Measurements from ENCODE around the gene SGMS1.

SGMS1 gene

GRCh38 chr10:50636618-50637579 is 13.1 kb upstream of the SGMS1 start:
- peak; percentile 87 for DNase-seq (ENCODE audit: low spot score)

GRCh38 chr10:50635286-50635685 is 11.5 kb upstream of the SGMS1 start:
- no peak for DNase-seq (ENCODE audit: low spot score)

- no peak for DNase-seq (ENCODE audit: low spot score)
These were observed 10.7 kb upstream of the SGMS1 start for GRCh38 chr10:50634479-50634878.

- DNase-seq (ENCODE audit: low spot score): no peak
These were observed 7.3 kb upstream of the SGMS1 start for GRCh38 chr10:50631052-50631451.

- peak; percentile 72 for DNase-seq (ENCODE audit: low spot score)
These were observed 5.9 kb upstream of the SGMS1 start for GRCh38 chr10:50629495-50630122.

- no peak for DNase-seq (ENCODE audit: low spot score)
These were observed 4.1 kb upstream of the SGMS1 start for GRCh38 chr10:50627896-50628295.

- no peak for DNase-seq (ENCODE audit: low spot score)
These were observed 3.7 kb upstream of the SGMS1 start for GRCh38 chr10:50627443-50627842.

GRCh38 chr10:50625649-50626132 is 1.9 kb upstream of the SGMS1 start:
- DNase-seq (ENCODE audit: low spot score): no peak

GRCh38 chr10:50624866-50625501 is 1.2 kb upstream of the SGMS1 start:
- DNase-seq (ENCODE audit: low spot score): peak; percentile 53

- DNase-seq (ENCODE audit: low spot score): peak; percentile 94
These were observed 683 bp upstream of the SGMS1 start for GRCh38 chr10:50624413-50624865.

GRCh38 chr10:50622706-50623662 is 772 bp downstream of the SGMS1 start:
- DNase-seq (ENCODE audit: low spot score): peak; percentile 29

- DNase-seq (ENCODE audit: low spot score): peak; percentile 56
These were observed 1.6 kb downstream of the SGMS1 start for GRCh38 chr10:50621968-50622705.

GRCh38 chr10:50620899-50621298 is 2.9 kb downstream of the SGMS1 start:
- DNase-seq (ENCODE audit: low spot score): no peak

- DNase-seq (ENCODE audit: low spot score): no peak
These were observed 3.9 kb downstream of the SGMS1 start for GRCh38 chr10:50619882-50620281.

GRCh38 chr10:50619166-50619565 is 4.6 kb downstream of the SGMS1 start:
- no peak for DNase-seq (ENCODE audit: low spot score)

GRCh38 chr10:50618624-50619023 is 5.1 kb downstream of the SGMS1 start:
- DNase-seq (ENCODE audit: low spot score): no peak

- no peak for DNase-seq (ENCODE audit: low spot score)
These were observed 8.1 kb downstream of the SGMS1 start for GRCh38 chr10:50615658-50616057.

GRCh38 chr10:50614444-50615137 is 9.2 kb downstream of the SGMS1 start:
- DNase-seq (ENCODE audit: low spot score): no peak

- DNase-seq (ENCODE audit: low spot score): no peak
These were observed 9.9 kb downstream of the SGMS1 start for GRCh38 chr10:50613726-50614443.

Data from activated CD4-positive, alpha-beta T cell treated with anti-CD3 and anti-CD28 coated beads, Interleukin-2, Interleukin-4, amounts not matched to agents 100 ng/mL and 50 ng/mL, durations not matched to agents 16 hours and 8 hours (primary cell).